Measurements from ENCODE around the gene HSPA12A. TPM values are rescaled to one million over a fixed set of nuclear protein-coding genes. Genes with fewer than 3 reads are reported as not detected.

The HSPA12A gene
- total RNA-seq, 1 donor from 2014 or later: 8.1 TPM

GRCh38 chr10:116679351-116679750 lies 63.0 kb downstream of the HSPA12A start:
- intact Hi-C loops (cut with DNase I): no loop called here
- DNase-seq (ENCODE audit: low spot score): no peak

DNA sequence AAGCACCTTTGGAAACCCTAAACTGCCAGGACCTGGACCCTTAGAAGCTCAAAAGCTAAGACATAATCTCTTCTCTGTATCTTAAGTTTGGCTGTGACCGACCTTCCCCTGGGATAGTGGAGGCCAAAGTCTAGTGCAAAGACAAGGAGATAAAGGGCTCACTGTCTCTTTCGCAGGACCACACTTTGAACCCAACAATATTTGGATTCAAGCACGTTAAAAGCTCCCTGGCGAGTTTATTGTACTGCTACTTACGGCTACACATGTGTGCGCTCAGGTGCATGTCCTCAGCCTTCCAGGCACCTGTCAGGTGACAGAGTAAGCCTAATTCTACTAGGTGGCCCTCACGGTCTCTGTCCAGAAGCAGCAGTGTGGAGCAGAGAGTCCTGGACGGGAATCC lies 65.7 kb downstream of the HSPA12A start:
- no peak for DNase-seq (ENCODE audit: low spot score)
- intact Hi-C loops (cut with DNase I): no loop called here

DNA sequence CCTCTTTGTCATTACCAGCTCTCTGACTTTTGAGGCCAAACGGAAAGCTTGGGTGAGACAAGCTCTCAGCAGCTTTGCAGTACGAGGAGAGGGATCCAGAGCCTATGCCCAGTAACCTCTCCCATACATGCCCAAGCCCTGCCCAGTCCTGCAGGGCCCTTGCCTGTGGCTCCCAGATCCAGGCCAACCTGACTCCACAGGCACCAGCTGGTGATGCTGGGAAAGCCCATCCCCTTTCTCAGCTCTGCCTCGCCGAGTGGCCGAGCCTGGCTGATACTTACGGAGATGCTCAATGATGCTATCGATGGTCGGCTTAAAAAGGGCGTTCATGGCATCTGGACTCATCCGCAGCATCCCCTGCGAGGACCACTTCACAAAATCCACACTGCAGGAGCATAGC lies 66.2 kb downstream of the HSPA12A start:
- DNase-seq (ENCODE audit: low spot score): no peak
- intact Hi-C loops (cut with DNase I): no loop called here

GRCh38 chr10:116674901-116675423 lies 67.4 kb downstream of the HSPA12A start:
- intact Hi-C loops (cut with DNase I): no loop called here

DNA sequence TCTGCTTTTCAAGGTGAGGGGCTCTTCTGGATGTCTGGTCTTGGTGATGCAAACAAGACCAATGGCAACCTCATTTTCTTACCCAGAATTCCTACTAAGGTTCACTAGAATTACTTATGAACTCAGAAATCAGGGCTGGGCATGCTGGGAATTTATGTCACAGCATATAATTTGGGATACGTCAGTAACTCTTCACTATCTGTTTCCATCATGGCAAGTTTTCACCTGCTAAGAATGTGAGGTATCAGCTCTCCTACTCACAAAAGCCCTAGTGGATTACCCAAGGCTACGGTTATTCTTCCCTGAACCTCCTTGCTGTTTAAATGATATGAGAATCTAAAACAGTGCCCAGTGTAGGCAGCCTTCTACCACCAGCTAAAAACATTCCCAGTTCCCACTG lies 68.5 kb downstream of the HSPA12A start:
- intact Hi-C loops (cut with DNase I): no loop called here

More at GRCh38 chr10:116674901-116675423, 67.4 kb downstream of the HSPA12A start:
- DNase-seq (ENCODE audit: low spot score): no peak

GRCh38 chr10:116672891-116673290 lies 69.5 kb downstream of the HSPA12A start:
- no peak for DNase-seq (ENCODE audit: low spot score)
- intact Hi-C loops (cut with DNase I): no loop called here

More for the DNA sequence above, 68.5 kb downstream of the HSPA12A start:
- no peak for DNase-seq (ENCODE audit: low spot score)

- intact Hi-C loops (cut with DNase I): no loop called here
- DNase-seq (ENCODE audit: low spot score): no peak
These were observed 71.0 kb downstream of the HSPA12A start for GRCh38 chr10:116671274-116671926.

GRCh38 chr10:116670706-116671105 lies 71.7 kb downstream of the HSPA12A start:
- intact Hi-C loops (cut with DNase I): no loop called here

DNA sequence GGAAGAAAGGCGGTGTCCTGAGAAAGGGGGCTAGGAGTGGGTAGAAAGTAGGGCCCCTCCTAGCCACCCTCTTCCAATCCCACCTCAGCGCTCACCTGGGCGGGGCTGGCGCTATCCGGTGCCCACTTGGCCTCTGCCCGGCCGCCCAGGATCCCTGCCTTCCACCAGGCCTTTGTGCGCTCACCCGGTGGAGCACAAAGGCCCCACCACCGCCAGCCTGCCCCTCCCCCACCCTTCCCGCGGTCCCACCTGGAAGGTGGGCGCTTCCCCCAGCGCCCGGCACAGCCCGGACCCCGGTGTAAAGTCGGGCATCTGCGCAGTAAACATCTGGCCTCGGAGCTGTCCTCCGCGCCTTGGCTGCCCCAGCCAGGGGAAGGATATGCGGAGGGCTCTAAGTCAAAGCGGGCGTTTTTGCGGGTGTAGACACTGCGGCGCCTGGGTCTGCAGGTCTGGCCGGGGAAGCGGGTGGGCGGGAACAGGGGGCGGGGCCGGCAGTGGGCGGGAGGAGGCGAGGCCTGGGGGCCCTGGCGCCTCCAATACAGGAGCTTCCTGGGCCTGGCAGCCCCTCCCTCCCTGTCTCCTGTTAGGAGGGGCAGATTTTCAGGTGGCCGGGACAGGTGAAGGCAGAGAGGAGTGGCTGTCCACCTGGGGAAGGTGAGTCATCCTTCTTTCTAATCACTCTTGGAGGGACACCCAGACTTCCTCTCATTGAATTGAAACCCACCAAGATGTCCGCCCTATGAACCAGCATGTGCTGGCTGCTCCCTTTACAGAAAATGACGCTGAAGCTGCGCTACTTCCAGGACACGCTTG lies 72.3 kb downstream of the HSPA12A start:
- intact Hi-C loops (cut with DNase I): no loop called here
- no peak for DNase-seq (ENCODE audit: low spot score)

More at GRCh38 chr10:116670706-116671105, 71.7 kb downstream of the HSPA12A start:
- DNase-seq (ENCODE audit: low spot score): no peak

DNA sequence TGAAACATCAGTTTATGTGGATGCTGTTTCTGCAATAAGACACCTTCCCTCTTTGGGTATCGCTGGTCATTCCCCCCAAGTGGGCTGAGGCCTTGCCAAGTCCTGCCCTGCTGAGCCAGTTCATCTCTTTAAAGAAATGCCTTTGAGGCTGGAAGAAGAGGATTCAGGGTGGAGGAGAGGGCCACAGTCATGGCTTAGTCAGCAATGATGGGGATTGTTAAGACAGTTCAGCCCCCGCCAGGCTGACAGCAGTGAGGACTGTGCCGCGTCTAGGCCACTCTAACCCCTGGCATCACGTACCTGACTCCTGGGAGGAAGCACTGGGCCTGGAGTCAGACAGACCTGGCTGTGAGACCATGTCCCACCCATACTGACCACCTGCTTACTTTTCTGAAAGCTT lies 73.3 kb downstream of the HSPA12A start:
- DNase-seq (ENCODE audit: low spot score): no peak
- intact Hi-C loops (cut with DNase I): no loop called here

- no peak for DNase-seq (ENCODE audit: low spot score)
- intact Hi-C loops (cut with DNase I): no loop called here
These were observed 73.9 kb downstream of the HSPA12A start for GRCh38 chr10:116668446-116668845.

DNA sequence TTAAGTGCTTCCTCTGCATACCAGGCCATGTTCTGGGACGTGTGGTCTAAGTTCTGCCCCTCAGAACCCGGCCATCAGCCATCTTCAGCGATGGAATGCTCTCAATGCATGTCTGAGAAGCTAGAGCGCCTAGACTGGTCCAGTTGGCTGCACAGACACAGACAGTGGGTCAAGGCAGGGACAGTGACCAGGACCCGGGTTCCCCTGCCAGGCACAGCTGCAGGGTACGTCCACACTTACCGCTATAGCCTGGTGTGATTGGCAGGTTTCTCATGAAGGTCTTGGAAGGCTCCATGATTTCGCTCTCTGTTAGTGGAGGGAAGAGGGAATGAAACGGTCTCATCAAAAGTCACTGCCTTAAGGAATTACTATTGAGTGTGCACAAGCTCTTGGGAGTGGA lies 74.3 kb downstream of the HSPA12A start:
- no peak for DNase-seq (ENCODE audit: low spot score)
- intact Hi-C loops (cut with DNase I): no loop called here

GRCh38 chr10:116667484-116667883 lies 74.9 kb downstream of the HSPA12A start:
- DNase-seq (ENCODE audit: low spot score): no peak
- intact Hi-C loops (cut with DNase I): no loop called here

- no peak for DNase-seq (ENCODE audit: low spot score)
- intact Hi-C loops (cut with DNase I): no loop called here
These were observed 76.7 kb downstream of the HSPA12A start for GRCh38 chr10:116665541-116666125.

- intact Hi-C loops (cut with DNase I): no loop called here
- no peak for DNase-seq (ENCODE audit: low spot score)
These were observed 77.7 kb downstream of the HSPA12A start for GRCh38 chr10:116664631-116665030.

DNA sequence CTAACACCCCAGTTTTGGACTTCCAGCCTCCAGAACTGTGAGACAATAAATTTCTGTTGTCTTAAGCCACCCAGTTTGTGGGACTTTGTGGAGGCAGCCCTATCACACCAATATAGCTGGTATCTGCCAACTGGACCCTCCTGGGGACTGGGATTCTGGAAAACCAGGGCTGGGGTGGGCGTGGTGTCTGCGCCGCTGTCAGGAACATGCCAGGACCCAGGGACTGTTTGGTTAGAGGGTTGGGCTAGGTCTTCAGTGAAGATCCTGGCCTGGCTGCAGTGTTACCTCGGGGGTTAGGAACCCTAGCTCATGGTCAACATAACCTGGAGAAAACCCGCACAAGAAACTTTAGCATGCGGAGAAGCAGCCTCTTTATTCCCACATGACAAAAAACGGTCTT lies 79.0 kb downstream of the HSPA12A start:
- intact Hi-C loops (cut with DNase I): no loop called here
- no peak for DNase-seq (ENCODE audit: low spot score)

- intact Hi-C loops (cut with DNase I): no loop called here
- no peak for DNase-seq (ENCODE audit: low spot score)
These were observed 81.5 kb downstream of the HSPA12A start for GRCh38 chr10:116660860-116661259.

GRCh38 chr10:116659049-116659670 lies 83.2 kb downstream of the HSPA12A start:
- no peak for DNase-seq (ENCODE audit: low spot score)
- intact Hi-C loops (cut with DNase I): no loop called here

- intact Hi-C loops (cut with DNase I): no loop called here
- DNase-seq (ENCODE audit: low spot score): no peak
These were observed 84.4 kb downstream of the HSPA12A start for GRCh38 chr10:116657863-116658551.

Measured in cardiac septum (tissue), 1 donor.